Left renal cortex interstitium (tissue), 4 donors: ENCODE data around the gene ZNF611. TPM values are rescaled to one million over a fixed set of nuclear protein-coding genes. Genes with fewer than 3 reads are reported as not detected.
"Not testable (repeated sequence)": the region's sequence is repeated elsewhere in the genome, so short reads cannot be mapped to it uniquely, and the experiment has no call there.

Experiments used
- DNase-seq, 4 donors: peaks; one replicate each; pipeline ENCODE4 v3.0.0-alpha.2; 2013; ENCODE audit warnings: low read depth in 4 of 4, low spot score in 2 of 4, missing footprints in 1 of 4
- polyA plus RNA-seq, 4 donors: library from polyadenylated mRNA; unstranded; fragments of 120-200 nt; gene quantifications; one replicate each; pipeline ENCODE4 v1.2.1, GENCODE V29; 2013; ENCODE audit not compliant: insufficient read length in 4 of 4

The ZNF611 gene
- polyA plus RNA-seq, 4 donors = 13.1 to 26.6 (median 18.3) TPM

- DNase-seq = no peak
These were observed 47.2 kb downstream of the ZNF611 start for GRCh38 chr19:52687684-52688083.

- no peak for DNase-seq
These were observed 49.0 kb downstream of the ZNF611 start for GRCh38 chr19:52685811-52686210.

GRCh38 chr19:52681216-52681615 lies 53.6 kb downstream of the ZNF611 start:
- DNase-seq = not testable (repeated sequence)

- DNase-seq = no peak
These were observed 55.2 kb downstream of the ZNF611 start for GRCh38 chr19:52679598-52679997.

GRCh38 chr19:52675239-52675638 lies 59.6 kb downstream of the ZNF611 start:
- DNase-seq = not testable (repeated sequence)

- DNase-seq = no peak
These were observed 61.8 kb downstream of the ZNF611 start for GRCh38 chr19:52673014-52673413.

GRCh38 chr19:52670046-52670445 lies 64.8 kb downstream of the ZNF611 start:
- DNase-seq = no peak

GRCh38 chr19:52669586-52669985 lies 65.3 kb downstream of the ZNF611 start:
- no peak for DNase-seq

- no peak for DNase-seq
These were observed 66.9 kb downstream of the ZNF611 start for GRCh38 chr19:52667972-52668371.

- DNase-seq = no peak
These were observed 68.3 kb downstream of the ZNF611 start for GRCh38 chr19:52666506-52666905.

GRCh38 chr19:52665529-52665928 lies 69.3 kb downstream of the ZNF611 start:
- DNase-seq = no peak

GRCh38 chr19:52665027-52665426 lies 69.8 kb downstream of the ZNF611 start:
- DNase-seq = no peak

GRCh38 chr19:52664461-52664860 lies 70.4 kb downstream of the ZNF611 start:
- no peak for DNase-seq

GRCh38 chr19:52662631-52663030 lies 72.2 kb downstream of the ZNF611 start:
- DNase-seq = no peak

- no peak for DNase-seq
These were observed 73.9 kb downstream of the ZNF611 start for GRCh38 chr19:52660981-52661380.

- DNase-seq = no peak
These were observed 75.8 kb downstream of the ZNF611 start for GRCh38 chr19:52659013-52659412.

GRCh38 chr19:52658595-52658994 lies 76.2 kb downstream of the ZNF611 start:
- no peak for DNase-seq

GRCh38 chr19:52653161-52653560 lies 81.7 kb downstream of the ZNF611 start:
- DNase-seq = no peak

Other genes starting within 250 kb of the ZNF611 start
- 10 to 100 TPM in 2 of 4 donors, 1 to 10 TPM in 2; 6.9 to 19.4 (median 14.1) TPM for gene ZNF808, start 207.4 kb downstream of the ZNF611 start, polyA plus RNA-seq
- 10 to 100 TPM; 12.5 to 22.6 (median 17.4) TPM for gene ZNF701, start 164.8 kb downstream of the ZNF611 start, polyA plus RNA-seq
- 100 to 1,000 TPM in 2 of 4 donors, 10 to 100 TPM in 2; 57.4 to 197 (median 100) TPM for gene ZNF83, start 96.7 kb downstream of the ZNF611 start, polyA plus RNA-seq
- 10 to 100 TPM in 1 of 4 donors, 1 to 10 TPM in 3; 5.2 to 12.7 (median 8.3) TPM for gene ZNF600, start 51.7 kb upstream of the ZNF611 start, polyA plus RNA-seq
- 10 to 100 TPM; 18.6 to 26.6 (median 20.6) TPM for gene ZNF28, start 86.6 kb upstream of the ZNF611 start, polyA plus RNA-seq
- gene ZNF468, start 122.6 kb upstream of the ZNF611 start, polyA plus RNA-seq = 10 to 100 TPM; 28.9 to 51.0 (median 37.3) TPM
- 10 to 100 TPM; 14.7 to 49.8 (median 32.0) TPM for gene ZNF320, start 162.6 kb upstream of the ZNF611 start, polyA plus RNA-seq
- gene ZNF888, start 188.4 kb upstream of the ZNF611 start, polyA plus RNA-seq = 10 to 100 TPM in 3 of 4 donors, 1 to 10 TPM in 1; 9.5 to 18.1 (median 12.9) TPM
- 10 to 100 TPM; 11.9 to 18.3 (median 15.7) TPM for gene ZNF816, start 227.8 kb upstream of the ZNF611 start, polyA plus RNA-seq